HG02840 (cell line): ENCODE data around the gene ARHGAP40.

Experiments
- ATAC-seq: cut with Tn5 transposase; IDR thresholded peaks from one replicate; pipeline ENCODE4 v1.9.1; 2021; ENCODE audit warnings: mild to moderate bottlenecking, moderate library complexity, moderate number of reproducible peaks; ENCODE audit not compliant: unreplicated experiment, low FRiP score

The ARHGAP40 gene

DNA sequence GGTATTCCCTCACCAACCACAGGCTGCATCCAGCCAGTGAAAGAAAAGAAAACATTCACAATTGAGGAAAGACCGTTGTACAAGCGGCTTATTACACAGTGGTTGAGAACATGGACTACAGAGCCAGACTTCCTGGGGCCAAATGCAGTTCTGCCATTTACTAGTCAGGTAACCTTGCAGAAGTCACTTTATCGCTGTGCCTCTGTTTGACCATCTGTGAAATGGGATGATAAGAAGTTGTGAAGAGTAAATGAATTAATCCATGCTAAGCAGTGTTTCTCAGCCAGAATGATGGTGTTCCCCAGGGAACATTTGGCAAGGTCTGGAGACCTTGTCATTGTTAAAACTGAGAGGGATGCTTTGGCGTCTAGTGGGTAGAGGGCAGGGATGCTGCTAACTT lies 14.8 kb downstream of the ARHGAP40 start:
- no peak for ATAC-seq

DNA sequence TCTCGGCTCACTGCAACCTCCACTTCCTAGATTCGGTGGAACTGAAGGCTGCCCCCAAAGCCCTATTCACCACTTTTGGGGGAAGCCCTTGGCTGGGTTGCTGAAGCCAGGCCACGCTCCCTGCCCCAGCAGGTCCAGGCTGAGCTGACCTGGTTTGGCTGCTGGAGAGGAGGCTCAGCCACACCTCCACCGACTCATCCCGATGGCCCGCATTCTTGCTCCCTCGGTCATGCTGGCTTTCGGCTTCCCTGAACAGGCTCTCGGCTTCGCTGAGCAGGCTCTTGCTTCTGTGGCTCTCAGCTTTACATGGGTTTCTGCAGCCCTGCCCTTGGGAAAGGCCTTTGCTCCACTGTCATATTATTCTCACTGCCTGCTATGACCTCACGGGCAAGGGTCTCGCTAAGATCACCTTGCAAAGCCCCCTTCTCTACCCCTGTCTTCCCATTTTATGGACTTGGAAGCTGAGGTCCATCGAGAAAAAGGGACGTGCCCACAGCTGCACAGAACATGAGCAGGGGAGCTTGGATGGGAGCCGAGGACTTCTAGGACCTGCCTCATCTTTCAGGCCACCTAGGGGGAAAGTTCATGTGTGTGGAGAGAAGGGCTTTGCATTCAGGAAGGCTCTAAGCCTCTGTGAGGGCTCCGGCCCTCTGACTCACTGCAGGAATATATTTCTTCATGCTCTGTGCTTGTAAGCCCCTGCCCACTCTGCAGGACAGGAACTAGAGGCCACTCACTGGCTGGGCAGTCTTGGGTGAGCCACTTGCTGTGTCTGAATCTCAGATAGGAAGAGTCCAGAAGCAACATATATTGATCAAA lies 15.6 kb downstream of the ARHGAP40 start:
- no peak for ATAC-seq

DNA sequence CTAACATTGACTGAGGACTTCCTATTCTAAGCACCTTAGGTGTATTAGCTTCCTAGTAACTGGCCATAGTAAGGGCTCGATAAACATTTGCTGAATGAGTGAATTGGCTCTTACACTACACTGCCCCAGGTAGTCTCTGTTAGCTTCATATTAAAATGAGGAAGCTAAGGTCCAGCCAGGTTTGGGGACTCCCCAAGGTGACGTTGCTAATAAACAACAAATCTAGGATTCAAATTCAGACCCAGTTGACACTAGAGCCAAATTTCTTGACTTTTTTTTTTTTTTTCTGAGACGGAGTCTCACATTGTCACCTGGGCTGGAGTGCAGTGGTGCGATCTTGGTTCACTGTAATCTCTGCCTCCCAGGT lies 16.2 kb downstream of the ARHGAP40 start:
- ATAC-seq = no peak

DNA sequence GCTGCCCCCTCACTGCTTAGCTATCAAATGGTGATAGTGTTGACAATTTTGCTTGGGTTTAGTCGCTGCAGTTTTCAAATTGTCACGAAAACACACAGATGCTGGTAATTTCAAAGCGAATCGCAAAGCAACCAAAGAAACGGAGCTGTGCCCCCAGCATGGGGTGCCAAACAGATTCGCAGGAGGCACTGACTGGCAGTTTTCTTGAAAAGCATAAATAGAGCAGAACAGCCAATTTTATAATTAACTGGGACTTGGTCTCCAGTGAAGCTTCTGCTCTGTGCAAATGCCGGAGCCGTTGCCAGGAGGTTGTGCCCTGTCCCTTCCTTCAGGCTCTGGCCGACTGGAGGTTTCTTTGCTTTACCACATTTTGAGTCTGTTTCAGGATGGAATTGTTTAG lies 18.8 kb downstream of the ARHGAP40 start:
- ATAC-seq = no peak

DNA sequence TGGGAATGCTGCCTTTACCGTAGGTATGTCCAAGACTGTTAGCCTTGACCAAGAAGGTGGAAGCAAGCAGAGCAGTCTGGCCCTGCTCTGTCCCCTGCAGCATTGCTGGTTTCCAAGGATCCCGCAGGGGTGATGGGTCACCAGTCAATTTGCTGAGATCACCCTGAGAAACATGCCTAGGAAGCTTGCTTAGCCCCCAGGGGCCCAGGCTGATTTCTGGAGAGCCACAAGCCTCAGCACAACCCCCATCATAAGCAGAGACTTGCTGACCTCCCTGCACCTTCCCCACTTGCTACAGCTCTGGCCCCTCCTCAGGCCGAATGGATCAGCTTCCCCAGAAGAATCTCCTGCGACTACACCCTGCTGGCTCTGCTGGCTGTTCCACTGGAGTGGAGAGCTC lies 21.5 kb downstream of the ARHGAP40 start:
- no peak for ATAC-seq

DNA sequence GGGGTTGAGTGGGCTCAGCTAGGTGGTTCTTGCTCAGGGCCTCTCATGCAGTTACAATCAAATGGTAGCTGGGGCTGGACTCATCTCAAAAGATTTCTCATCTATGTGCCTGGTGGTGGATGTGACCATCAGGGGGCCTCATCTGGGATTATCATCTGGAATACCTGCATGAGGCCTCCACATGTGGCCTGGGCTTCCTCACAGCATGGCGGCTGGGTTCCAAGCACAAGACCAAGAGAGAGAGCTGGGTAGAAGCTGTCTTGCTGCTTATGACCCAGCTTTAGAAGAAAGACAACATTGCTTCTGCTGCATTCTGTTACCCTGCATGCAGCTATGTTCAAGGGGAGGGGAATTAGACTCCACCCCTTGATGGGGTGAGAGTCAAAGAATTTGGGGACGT lies 22.5 kb downstream of the ARHGAP40 start:
- ATAC-seq = no peak

DNA sequence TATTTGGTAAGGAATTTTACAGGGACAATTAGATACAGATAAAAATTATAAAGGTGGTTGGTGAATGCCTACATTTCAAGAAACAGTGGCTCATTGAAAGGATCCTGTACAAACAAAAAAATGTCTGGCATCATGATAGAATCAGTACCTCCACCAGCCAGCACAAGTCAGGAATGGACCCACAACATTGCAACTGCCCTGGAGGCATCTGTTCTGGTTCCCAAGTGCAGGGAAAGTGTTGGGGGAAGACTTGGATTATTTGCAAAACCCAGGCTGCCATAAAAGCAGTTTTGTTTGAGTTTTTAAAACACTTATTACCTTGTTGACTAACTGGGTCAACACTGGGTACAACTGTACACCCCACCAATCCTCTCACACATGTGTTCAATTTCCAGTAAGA lies 24.3 kb downstream of the ARHGAP40 start:
- ATAC-seq = no peak

DNA sequence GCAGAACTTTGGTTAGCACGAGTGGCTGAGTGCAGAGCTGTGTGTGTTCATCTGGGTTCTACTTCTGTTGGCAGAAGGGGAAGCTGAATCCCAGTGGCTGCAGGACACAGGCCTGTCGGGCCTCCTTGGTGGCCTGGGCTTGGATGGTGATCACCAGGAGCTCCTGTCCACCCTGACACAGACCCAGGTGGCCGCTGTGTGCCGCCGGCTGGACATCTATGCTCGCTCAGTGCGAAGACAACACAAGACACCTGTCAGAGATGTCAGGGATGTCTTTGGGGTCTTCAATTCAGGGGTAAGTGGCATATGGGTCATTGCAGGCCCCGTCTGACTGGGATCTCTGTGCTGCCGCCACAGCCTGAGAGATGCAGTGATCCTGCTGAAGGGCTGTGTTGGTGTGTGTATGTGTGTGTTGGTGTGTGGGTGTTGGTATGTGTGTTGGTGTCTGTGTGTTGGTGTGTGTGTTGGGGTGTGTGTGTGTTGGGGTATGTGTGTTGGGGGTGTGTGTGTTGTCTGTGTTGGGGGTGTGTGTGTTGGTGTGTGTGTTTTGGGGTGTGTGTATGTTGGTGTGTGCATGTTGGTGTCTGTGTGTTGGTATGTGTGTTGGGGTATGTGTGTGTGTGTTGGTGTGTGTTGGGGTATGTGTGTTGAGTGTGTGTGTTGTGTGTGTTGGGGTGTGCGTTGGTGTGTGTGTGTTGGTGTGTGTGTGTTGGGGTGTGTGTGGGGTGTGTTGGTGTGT lies 25.5 kb downstream of the ARHGAP40 start:
- no peak for ATAC-seq

DNA sequence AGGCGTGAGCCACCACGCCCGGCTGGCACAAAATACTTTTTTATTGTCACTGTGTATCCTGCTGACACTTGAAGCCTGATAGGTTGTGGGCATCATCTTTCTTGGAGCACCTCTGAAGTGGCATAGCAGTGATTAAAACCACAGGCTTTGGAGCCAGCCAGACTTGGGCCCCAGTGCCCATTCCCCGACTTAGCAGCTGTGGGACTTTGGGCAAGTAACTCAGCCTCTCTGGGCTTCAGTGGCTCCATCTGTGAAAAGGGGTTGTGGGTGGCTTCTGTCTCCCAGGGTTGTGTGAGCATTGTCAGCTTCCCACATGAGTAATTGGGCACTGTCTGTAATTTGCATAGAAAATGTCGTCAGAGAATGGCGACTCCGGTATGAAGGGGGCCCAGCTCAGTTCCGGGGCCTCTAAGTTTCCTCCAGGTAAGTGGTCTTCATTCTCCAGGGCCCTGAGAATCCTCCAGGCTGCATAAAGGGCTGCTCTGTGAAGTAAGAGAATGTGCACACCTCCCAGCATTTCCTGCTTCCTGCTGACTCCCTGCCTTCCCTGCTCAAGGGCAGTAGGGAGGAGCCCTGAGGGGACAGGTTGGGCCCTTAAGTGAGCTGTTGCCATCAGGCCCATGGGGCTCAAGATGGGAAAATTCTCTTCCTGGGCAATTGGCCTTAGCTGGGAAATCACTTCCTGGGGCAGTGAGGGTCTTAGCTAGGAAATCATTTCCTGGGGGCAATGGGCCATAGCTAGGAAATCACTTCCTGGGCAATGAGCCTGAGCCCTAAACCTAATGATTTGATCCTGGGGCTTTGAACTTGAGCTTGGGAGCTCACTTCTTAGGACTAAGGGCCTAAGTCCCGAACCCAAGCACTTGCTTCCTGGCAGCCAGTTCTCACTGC lies 27.2 kb downstream of the ARHGAP40 start:
- no peak for ATAC-seq

DNA sequence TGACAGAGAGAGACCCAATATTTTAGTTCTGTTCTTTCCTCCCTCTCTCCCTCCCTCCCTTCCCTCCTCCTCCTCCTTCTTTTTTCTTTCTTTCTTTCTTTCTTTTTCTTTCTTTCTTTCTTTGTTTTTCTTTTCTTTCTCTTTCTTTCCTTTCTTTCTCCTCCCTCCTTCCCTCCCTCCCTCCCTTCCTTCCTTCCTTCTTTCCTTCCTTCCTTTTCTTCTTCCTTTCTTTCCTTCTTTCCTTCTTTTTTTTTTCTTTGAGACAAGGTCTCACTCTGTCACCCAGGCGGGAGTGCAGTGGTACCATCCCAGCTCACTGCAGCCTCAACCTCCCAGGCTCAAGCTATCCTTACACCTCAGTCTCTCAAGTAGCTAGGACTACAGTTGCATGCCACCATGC lies 28.4 kb downstream of the ARHGAP40 start:
- no peak for ATAC-seq

DNA sequence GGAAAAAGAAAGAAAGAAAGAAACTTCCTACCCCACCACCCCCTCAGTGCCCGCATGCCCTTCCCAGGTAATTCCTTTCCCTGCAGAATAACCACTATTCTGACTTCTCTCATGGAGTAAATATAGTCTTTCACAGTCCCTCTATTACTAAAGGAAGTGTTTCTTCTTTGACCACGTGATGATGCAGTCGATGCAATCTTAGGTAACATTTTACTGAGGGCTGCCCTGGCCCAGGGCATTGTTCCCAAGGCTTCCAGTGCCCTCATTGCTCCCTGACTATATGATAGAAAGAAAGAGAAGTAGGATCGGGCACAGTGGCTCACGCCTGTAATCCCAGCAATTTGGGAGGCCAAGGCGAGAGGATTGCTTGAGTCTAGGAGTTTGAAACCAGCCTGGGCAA lies 29.1 kb downstream of the ARHGAP40 start:
- no peak for ATAC-seq

DNA sequence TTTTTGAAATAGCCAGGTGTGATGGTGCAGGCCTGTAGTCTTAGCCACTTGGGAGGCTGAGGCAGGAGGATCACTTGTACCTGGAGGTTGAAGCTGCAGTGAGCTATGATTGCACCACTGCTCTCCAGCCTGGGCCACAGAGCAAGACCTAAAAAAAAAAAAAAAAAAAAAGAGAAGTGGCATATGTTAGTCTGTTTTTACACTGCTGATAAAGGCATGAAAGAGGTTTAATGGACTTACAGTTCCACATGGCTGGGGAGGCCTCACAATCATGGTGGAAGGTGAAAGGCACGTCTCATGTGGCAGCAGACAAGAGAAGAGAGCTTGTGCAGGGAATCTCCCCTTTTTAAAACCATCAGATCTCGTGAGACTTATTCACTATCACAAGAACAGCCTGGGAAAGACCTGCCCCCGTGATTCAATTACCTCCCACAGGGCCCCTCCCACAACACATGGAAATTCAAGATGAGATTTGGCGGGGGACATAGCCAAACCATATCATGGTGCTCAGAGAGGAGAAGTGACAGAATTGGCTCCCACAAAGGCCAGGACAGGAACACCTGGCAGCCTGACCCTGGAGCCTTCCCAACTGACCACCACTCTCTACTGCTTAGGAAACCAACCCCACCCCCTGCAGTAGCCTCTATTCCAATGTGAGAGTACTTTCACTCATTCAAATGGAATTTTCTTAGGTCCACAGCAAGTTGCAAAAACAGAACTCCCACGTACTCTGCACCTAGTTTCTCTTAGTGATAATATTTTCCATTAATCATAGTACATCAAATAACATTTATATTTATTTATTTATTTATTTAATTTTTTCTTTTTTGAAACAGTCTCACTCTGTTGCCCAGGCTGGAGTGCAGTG lies 29.8 kb downstream of the ARHGAP40 start:
- no peak for ATAC-seq

DNA sequence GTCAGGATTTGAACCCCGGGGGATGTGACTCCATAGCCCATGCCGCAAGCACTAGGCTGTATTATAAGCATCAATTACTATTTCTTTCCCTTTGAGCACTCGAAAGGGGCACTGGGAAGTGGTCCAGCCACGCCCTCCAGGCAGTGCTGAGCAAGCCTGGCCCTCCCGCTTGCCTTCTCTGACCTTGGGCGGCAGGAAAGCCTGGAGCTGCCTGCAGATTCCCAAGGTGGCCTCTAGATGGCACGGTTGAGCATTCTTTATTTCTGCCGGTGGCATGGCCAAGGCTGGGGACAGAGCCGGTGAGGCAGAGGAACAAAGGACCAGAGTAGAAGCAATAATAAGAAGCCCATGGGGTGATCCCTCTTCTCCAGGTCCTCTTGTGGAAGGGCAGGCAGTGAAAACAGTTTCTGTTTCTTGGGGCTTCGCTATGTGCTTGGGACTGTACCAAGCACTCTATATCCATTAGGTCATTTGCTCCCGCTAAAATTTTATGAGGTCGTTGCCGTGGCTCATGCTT lies 32.0 kb downstream of the ARHGAP40 start:
- ATAC-seq = no peak

DNA sequence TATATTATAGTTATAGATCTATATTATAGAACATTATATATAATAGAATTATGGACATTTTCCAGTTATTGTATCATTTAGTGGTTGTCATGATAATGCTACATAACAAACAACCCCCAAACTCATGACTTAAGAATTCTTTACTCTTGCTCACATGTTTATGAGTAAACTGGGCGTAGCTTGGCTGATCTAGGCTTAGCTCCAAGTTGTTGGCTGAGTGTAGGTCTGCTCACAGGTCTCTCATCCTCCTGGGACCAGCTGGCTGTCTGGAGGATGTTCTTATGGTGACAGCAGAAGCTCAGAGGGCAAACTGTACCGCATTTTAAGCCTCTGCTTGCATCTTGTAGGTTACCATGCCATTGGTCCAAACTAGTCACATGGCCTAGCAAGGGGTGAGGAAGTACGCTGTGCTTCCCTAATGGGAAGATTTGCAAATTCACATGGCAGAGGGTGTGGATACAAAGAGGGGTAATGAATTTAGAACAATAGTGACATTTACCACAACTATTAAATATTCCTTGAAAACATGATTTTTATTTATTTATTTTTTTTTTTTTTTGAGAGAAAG lies 34.2 kb downstream of the ARHGAP40 start:
- no peak for ATAC-seq

DNA sequence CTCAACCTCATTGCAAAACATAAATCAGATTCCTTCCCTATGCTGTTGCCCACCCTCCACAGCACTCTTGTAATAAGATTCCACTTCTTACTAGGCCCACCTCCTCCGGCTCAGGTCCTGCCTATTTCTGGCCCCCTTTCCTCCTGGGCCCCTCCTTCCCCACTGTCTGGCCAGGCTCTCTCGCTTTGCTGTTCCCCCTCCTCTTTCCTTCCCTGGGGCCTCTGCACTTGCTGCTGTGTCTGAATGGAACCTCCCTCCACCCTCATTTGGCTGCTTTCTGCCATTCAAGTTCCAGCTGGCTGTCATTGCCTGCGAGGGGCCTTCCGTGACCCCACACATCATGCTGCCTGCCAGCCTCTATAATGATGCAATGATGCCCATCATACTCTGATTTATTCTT lies 38.9 kb downstream of the ARHGAP40 start:
- no peak for ATAC-seq

DNA sequence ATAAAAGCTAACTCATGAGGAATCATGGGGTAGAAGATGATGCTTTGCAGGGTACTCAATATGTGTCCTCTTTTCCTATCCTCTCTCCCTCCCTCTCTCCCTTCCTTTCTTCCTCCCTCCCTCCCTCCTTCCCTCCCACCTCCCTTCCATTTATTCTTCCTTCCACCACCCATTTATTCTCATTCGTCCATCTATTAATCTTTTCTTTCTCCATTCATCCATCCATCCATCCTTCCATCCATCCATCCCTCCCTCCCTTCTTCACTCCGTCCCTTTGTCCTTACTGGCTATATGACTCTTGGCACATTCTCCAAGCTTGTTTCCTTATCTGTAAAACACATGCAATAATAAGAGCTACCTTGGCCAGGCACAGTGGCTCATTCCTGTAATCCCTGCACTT lies 40.9 kb downstream of the ARHGAP40 start:
- ATAC-seq = no peak

DNA sequence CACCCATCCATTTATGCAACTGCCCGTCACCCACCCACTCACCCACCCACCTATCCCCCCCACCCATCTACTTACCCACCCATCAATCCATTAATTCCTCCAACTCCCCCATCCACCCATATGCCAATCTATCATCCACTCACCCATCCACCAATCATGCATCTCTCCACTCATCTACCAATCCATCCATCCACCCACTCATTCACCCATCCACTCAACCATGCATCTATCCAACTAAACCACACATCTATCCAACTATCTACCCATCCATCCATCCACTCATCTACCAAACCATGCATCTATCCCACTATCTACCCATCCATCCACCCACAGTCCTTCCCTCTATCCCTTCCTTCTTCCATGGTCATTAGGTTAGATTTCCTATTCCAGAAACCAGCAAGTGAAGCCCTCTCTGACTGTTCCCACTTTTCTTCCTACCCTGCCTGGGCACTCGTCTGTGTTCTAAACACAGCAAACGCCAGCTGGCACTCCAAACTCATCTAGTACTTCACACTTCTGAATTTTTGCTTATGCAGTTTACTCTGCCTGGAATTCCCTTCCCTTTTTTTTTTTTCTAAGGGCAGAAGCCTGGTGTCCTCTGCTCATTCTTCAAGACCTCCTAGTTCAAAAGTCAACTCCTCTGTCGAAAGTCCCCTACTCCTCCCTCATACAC lies 43.1 kb downstream of the ARHGAP40 start:
- ATAC-seq = no peak

DNA sequence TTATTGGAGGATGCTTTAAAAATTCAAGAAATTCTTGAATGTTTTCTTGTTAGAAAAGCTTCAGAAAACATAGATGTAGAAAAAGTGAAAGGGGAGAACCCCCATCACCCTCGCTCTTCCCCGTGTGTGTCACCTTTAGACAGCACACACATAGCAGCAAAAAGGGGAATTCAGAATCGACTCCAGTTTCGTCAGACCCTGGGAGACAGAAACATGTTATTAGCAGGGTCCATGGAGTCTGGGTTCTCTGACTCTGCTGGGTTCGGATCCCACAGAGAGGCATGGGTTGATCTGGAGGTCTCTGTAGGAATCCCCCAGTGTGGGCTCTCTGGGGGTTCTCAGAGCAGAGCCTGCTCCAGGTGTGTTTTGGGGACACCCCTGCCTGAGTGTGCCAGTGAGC lies 43.7 kb downstream of the ARHGAP40 start:
- no peak for ATAC-seq
